ENCODE measurements around the gene PSMD2.
A peak's percentile ranks its signal among the peaks of the same experiment; 100 is the strongest.

Gene PSMD2

DNA sequence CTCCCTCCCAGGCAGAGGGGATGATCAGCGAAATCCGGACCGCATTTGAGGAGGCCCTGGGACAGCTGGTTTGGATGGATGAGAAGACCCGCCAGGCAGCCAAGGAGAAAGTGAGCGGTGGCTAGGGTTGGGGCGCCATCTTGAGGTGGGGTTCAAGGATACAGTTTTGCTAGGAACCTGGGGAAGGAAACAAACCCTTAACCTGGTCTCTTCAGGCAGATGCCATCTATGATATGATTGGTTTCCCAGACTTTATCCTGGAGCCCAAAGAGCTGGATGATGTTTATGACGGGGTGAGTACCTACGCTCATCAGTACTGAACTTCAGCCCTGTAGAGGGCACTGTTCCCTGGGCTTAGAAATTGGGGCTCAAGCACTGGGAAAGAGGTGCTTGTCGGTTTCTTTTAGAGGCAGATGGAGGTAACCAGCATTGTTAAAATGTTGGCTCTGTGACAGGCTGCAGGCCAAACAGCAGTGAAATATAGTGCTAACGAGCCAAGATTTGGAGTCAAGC lies 9.6 kb upstream of the PSMD2 start:
- TF ChIP-seq, protein P1, sequence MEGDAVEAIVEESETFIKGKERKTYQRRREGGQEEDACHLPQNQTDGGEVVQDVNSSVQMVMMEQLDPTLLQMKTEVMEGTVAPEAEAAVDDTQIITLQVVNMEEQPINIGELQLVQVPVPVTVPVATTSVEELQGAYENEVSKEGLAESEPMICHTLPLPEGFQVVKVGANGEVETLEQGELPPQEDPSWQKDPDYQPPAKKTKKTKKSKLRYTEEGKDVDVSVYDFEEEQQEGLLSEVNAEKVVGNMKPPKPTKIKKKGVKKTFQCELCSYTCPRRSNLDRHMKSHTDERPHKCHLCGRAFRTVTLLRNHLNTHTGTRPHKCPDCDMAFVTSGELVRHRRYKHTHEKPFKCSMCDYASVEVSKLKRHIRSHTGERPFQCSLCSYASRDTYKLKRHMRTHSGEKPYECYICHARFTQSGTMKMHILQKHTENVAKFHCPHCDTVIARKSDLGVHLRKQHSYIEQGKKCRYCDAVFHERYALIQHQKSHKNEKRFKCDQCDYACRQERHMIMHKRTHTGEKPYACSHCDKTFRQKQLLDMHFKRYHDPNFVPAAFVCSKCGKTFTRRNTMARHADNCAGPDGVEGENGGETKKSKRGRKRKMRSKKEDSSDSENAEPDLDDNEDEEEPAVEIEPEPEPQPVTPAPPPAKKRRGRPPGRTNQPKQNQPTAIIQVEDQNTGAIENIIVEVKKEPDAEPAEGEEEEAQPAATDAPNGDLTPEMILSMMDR (IDR thresholded peaks at IDR 0.05; ENCODE audit: insufficient read depth, low read length, poor library complexity, severe bottlenecking), result peak; percentile 73
- Histone ChIP-seq H3K27me3 (replicated peaks; ENCODE audit: control insufficient read depth, insufficient read depth, low read length) (no peaks in the 10 kb centered on the region; the same call in 1 of the 2 replicates), H3K36me3 (ENCODE audit: control insufficient read depth, insufficient read depth, low read length) (no peaks in the 10 kb centered on the region), H3K4me3 (replicated peaks; ENCODE audit: low read depth, low read length) (no peak overlapping the region)
- peak; percentile 23 for DNase-seq (ENCODE audit: extremely low read depth, insufficient read length)

DNA sequence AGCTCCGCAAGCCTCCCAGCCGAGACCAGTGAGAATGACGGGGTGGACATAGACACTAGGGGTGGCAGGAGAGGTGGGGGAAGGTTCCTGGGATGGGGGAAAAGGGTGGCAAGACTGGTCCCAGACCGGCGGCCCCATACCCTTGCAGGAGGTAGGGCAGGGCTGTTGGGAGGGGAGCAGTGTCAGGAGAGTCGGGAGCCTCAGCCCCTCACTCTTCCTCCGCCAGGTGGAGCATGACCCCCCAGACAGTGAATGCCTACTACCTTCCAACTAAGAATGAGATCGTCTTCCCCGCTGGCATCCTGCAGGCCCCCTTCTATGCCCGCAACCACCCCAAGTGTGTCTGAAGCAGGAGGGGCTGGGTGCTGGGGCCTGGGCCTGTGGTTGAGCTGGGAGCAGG lies 8.7 kb upstream of the PSMD2 start:
- Histone ChIP-seq H3K27me3 (replicated peaks; ENCODE audit: control insufficient read depth, insufficient read depth, low read length) (no peaks in the 10 kb centered on the region; the same call in 1 of the 2 replicates), H3K36me3 (ENCODE audit: control insufficient read depth, insufficient read depth, low read length) (no peaks in the 10 kb centered on the region), H3K4me3 (replicated peaks; ENCODE audit: low read depth, low read length) (no peak overlapping the region)
- TF ChIP-seq, protein P1 (IDR thresholded peaks at IDR 0.05; ENCODE audit: insufficient read depth, low read length, poor library complexity, severe bottlenecking), result no peak
- no peak for DNase-seq (ENCODE audit: extremely low read depth, insufficient read length)

DNA sequence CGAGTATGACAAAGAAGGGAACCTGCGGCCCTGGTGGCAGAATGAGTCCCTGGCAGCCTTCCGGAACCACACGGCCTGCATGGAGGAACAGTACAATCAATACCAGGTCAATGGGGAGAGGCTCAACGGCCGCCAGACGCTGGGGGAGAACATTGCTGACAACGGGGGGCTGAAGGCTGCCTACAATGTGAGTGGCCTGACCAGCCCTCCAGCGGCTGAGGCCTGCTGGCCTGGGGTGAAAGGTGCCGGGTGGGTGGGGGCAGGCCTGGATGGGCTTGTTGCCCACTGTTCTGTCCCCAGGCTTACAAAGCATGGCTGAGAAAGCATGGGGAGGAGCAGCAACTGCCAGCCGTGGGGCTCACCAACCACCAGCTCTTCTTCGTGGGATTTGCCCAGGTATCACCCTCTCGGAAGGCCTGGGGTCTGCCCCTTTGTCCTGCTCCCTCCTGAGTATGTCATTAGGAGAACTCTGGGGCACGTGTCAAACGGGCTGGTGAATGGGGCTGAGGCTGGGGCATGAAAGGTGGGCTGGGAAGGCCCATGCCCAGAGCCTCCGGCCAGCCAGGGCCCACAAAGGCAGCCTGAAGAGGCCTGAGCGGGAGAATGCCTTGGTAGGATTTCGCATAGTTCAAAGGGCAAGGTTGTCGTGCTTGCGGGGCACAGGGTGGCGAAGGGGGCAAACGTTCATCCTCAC lies 7.8 kb upstream of the PSMD2 start:
- DNase-seq (ENCODE audit: extremely low read depth, insufficient read length), result no peak
- no peaks in the 10 kb centered on the region for H3K36me3 ChIP-seq (ENCODE audit: control insufficient read depth, insufficient read depth, low read length)
- no peak overlapping the region for H3K4me3 ChIP-seq (replicated peaks; ENCODE audit: low read depth, low read length)
- no peaks in the 10 kb centered on the region for H3K27me3 ChIP-seq (replicated peaks; ENCODE audit: control insufficient read depth, insufficient read depth, low read length)
- TF ChIP-seq, protein P1 (IDR thresholded peaks at IDR 0.05; ENCODE audit: insufficient read depth, low read length, poor library complexity, severe bottlenecking), result no peak

DNA sequence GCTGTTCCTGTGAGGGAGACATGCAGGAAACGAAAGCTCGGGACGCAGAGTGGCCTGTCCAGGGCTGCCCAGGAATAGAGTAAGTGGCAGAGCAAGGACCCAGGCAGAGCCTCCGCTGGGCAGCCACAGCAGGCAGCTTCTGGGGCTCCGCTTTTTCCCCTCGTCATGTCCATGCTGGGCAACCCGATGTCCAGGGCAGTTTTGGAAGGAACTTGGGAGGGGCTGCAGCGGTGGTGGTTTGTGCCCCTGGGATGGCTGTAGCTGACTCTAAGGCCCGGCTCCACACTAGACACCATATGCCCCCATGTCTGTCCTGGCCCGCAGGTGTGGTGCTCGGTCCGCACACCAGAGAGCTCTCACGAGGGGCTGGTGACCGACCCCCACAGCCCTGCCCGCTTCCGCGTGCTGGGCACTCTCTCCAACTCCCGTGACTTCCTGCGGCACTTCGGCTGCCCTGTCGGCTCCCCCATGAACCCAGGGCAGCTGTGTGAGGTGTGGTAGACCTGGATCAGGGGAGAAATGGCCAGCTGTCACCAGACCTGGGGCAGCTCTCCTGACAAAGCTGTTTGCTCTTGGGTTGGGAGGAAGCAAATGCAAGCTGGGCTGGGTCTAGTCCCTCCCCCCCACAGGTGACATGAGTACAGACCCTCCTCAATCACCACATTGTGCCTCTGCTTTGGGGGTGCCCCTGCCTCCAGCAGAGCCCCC lies 7.1 kb upstream of the PSMD2 start:
- TF ChIP-seq, protein P1 (IDR thresholded peaks at IDR 0.05; ENCODE audit: insufficient read depth, low read length, poor library complexity, severe bottlenecking), result no peak
- DNase-seq (ENCODE audit: extremely low read depth, insufficient read length), result no peak
- Histone ChIP-seq H3K36me3 (ENCODE audit: control insufficient read depth, insufficient read depth, low read length) (no peaks in the 10 kb centered on the region), H3K4me3 (replicated peaks; ENCODE audit: low read depth, low read length) (no peak overlapping the region), H3K27me3 (replicated peaks; ENCODE audit: control insufficient read depth, insufficient read depth, low read length) (no peaks in the 10 kb centered on the region)

DNA sequence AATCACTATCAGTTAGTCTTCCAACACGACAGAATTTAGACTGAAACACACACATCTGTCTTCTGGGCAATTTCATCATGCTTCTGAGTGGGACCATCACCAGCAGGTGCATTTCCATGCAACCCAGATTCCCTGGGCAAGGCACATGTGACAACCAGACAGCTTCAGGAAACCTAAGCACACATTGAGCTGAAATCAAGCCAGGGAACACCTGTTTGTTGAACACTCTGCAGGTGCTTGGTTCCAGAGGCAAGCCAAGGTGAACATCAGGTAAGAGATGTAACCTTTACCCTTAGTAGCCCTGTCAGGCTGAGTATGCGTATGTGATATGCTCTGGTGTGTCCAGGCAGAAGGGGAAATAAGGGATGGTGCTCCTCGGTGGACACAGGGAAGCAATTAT lies 3.3 kb upstream of the PSMD2 start:
- TF ChIP-seq, protein P1 (IDR thresholded peaks at IDR 0.05; ENCODE audit: insufficient read depth, low read length, poor library complexity, severe bottlenecking), result no peak
- no peaks in the 10 kb centered on the region for H3K27me3 ChIP-seq (replicated peaks; ENCODE audit: control insufficient read depth, insufficient read depth, low read length)

More for the DNA sequence above, 3.3 kb upstream of the PSMD2 start:
- no peak overlapping the region for H3K4me3 ChIP-seq (replicated peaks; ENCODE audit: low read depth, low read length)
- DNase-seq (ENCODE audit: extremely low read depth, insufficient read length), result no peak
- no peaks in the 10 kb centered on the region for H3K36me3 ChIP-seq (ENCODE audit: control insufficient read depth, insufficient read depth, low read length)
